Neuronal stem cell (in vitro differentiated cells): ENCODE measurements around the gene C5orf58.
A peak's percentile ranks its signal among the peaks of the same experiment; 100 is the strongest.

Source experiments
- DNase-seq: peaks from one replicate; pipeline ENCODE4 v3.0.0-alpha.2; 2013; ENCODE audit warnings: low spot score
- H2AFZ ChIP-seq: one replicate; pipeline ENCODE4 v1.6.1; 2013; ENCODE audit warnings: mild to moderate bottlenecking, low read length, inconsistent platforms
- H2AK5ac ChIP-seq: 2 replicates; pipeline ENCODE4 v1.6.1; 2013; ENCODE audit warnings: low read depth, mild to moderate bottlenecking, inconsistent platforms, low read length, moderate library complexity, mixed read lengths
- H2BK120ac ChIP-seq: 2 replicates; pipeline ENCODE4 v1.6.1; 2013; ENCODE audit warnings: low read depth, mild to moderate bottlenecking, inconsistent platforms, low read length, moderate library complexity, mixed read lengths
- H2BK12ac ChIP-seq: one replicate; pipeline ENCODE4 v1.6.1; 2013; ENCODE audit warnings: low read length, inconsistent platforms
- H2BK15ac ChIP-seq: 2 replicates; pipeline ENCODE4 v1.6.1; 2013; ENCODE audit warnings: mild to moderate bottlenecking, low read length, inconsistent platforms, mixed read lengths
- H2BK5ac ChIP-seq: one replicate; pipeline ENCODE4 v1.6.1; 2013; ENCODE audit warnings: inconsistent platforms, mild to moderate bottlenecking, low read length, moderate library complexity
- H3K14ac ChIP-seq: one replicate; pipeline ENCODE4 v1.6.1; 2013; ENCODE audit warnings: low read length, inconsistent platforms
- H3K18ac ChIP-seq: 2 replicates; pipeline ENCODE4 v1.6.1; 2013; ENCODE audit warnings: low read length, inconsistent platforms
- H3K23ac ChIP-seq: 2 replicates; pipeline ENCODE4 v1.6.1; 2013; ENCODE audit warnings: low read depth, mild to moderate bottlenecking, mixed read lengths, low read length, inconsistent platforms; ENCODE audit not compliant: poor library complexity
- H3K27ac ChIP-seq: replicated peaks from 3 replicates; pipeline ENCODE4 v1.5.1; 2013; ENCODE audit warnings: low read length, inconsistent platforms
- H3K27me3 ChIP-seq, 3 experiments: 2 replicates each; pipeline ENCODE4 v1.6.1; 2013; ENCODE audit warnings: low read length in 3 of 3, mild to moderate bottlenecking in 2 of 3, inconsistent platforms in 1 of 3, low read depth in 1 of 3, mixed read lengths in 1 of 3, moderate library complexity in 1 of 3; ENCODE audit not compliant: control insufficient read depth in 3 of 3, insufficient read depth in 3 of 3
- H3K36me3 ChIP-seq, 2 donors: replicated peaks in 1 of 2; 2 replicates each; pipeline ENCODE4 v1.6.1; 2013; ENCODE audit warnings: low read length in 2 of 2; ENCODE audit not compliant: control insufficient read depth in 2 of 2, insufficient read depth in 2 of 2
- H3K4ac ChIP-seq: 2 replicates; pipeline ENCODE4 v1.6.1; 2013; ENCODE audit warnings: inconsistent platforms, mild to moderate bottlenecking, low read length, moderate library complexity
- H3K4me1 ChIP-seq, 2 donors: 1 replicate in 1 of 2; 2 replicates in 1 of 2; pipeline ENCODE4 v1.6.1; 2013; ENCODE audit warnings: low read length in 2 of 2, low read depth in 1 of 2; ENCODE audit not compliant: control insufficient read depth in 2 of 2, insufficient read depth in 1 of 2
- H3K4me2 ChIP-seq: one replicate; pipeline ENCODE4 v1.6.1; 2013; ENCODE audit warnings: mild to moderate bottlenecking, low read length, inconsistent platforms; ENCODE audit not compliant: insufficient read depth, poor library complexity, severe bottlenecking
- H3K4me3 ChIP-seq, 2 donors: 2 replicates each; pipeline ENCODE4 v1.5.1; 2013; ENCODE audit warnings: low read length in 2 of 2, mild to moderate bottlenecking in 2 of 2, inconsistent platforms in 1 of 2, moderate library complexity in 1 of 2
- H3K79me1 ChIP-seq: one replicate; pipeline ENCODE4 v1.6.1; 2013; ENCODE audit warnings: low read depth, mild to moderate bottlenecking, inconsistent platforms, low read length, moderate library complexity
- H3K9ac ChIP-seq: one replicate; pipeline ENCODE4 v1.6.1; 2013; ENCODE audit warnings: mild to moderate bottlenecking, low read depth, low read length, inconsistent platforms; ENCODE audit not compliant: poor library complexity
- H3K9me3 ChIP-seq, 2 donors: replicated peaks in 1 of 2; 2 replicates each; pipeline versions ENCODE3 to v1.6.1; 2013; ENCODE audit warnings: low read length in 2 of 2, mild to moderate bottlenecking in 2 of 2, inconsistent platforms in 1 of 2, low read depth in 1 of 2, mixed read lengths in 1 of 2, moderate library complexity in 1 of 2; ENCODE audit not compliant: control insufficient read depth in 2 of 2, insufficient read depth in 1 of 2
- H4K8ac ChIP-seq: one replicate; pipeline ENCODE4 v1.6.1; 2013; ENCODE audit warnings: low read depth, mild to moderate bottlenecking, inconsistent platforms, low read length, moderate library complexity
- H4K91ac ChIP-seq: one replicate; pipeline ENCODE4 v1.6.1; 2013; ENCODE audit warnings: low read length, low read depth, mild to moderate bottlenecking, inconsistent platforms; ENCODE audit not compliant: poor library complexity
- WGBS, 2 donors: extraction: QIAGEN DNeasy Blood & Tissue Kit; methylation state at CpG; one replicate each; pipeline ENCODE4 v1.1.7; 2013; ENCODE audit warnings: missing lambda C conversion rate in 2 of 2, mixed read lengths in 1 of 2; ENCODE audit not compliant: insufficient read length in 2 of 2, insufficient replicate concordance in 1 of 2; ENCODE audit errors: extremely low coverage in 2 of 2; 5-methylcytosine and 5-hydroxymethylcytosine counted together

The C5orf58 gene

GRCh38 chr5:170226129-170226615 lies 6.6 kb upstream of the C5orf58 start:
- Histone ChIP-seq H3K9me3 (no peaks in the 10 kb centered on the region), H3K4me2 (no peak overlapping the region), H2BK120ac (no peak overlapping the region), H3K23ac (no peak overlapping the region), H4K91ac (no peak overlapping the region), H3K9ac (no peak overlapping the region), H3K36me3 (no peaks in the 10 kb centered on the region), H2BK15ac (no peak overlapping the region), H2BK5ac (no peak overlapping the region), H3K27me3 (no peaks in the 10 kb centered on the region), H3K4me3 (no peak overlapping the region), H3K18ac (no peak overlapping the region), H3K14ac (no peak overlapping the region), H2BK12ac (no peak overlapping the region), H3K4ac (no peak overlapping the region), H2AFZ (peak overlapping the region; percentile 26), H3K27ac (no peak overlapping the region), H4K8ac (no peak overlapping the region), H2AK5ac (no peak overlapping the region), H3K79me1 (no peaks in the 10 kb centered on the region), H3K4me1 (peaks cover 0 to 10% of the 10 kb centered on the region in 2 donors)
- no CpG with 5 or more reads among the region's 9 CpGs for WGBS, 2 donors
- DNase-seq: no peak

- whole genome bisulfite sequencing, 2 donors: no CpG with 5 or more reads among the region's 2 CpGs
- Histone ChIP-seq H2AK5ac (no peak overlapping the region), H3K27me3 (no peaks in the 10 kb centered on the region), H2AFZ (no peak overlapping the region), H2BK120ac (no peak overlapping the region), H3K36me3 (no peaks in the 10 kb centered on the region), H3K14ac (no peak overlapping the region), H3K4me1 (peaks cover 0 to 10% of the 10 kb centered on the region in 2 donors), H3K27ac (no peak overlapping the region), H3K18ac (no peak overlapping the region), H3K79me1 (no peaks in the 10 kb centered on the region), H3K9me3 (no peaks in the 10 kb centered on the region), H3K4ac (no peak overlapping the region), H2BK5ac (no peak overlapping the region), H3K4me2 (no peak overlapping the region), H2BK15ac (no peak overlapping the region), H3K23ac (no peak overlapping the region), H2BK12ac (no peak overlapping the region), H3K9ac (no peak overlapping the region), H3K4me3 (no peak overlapping the region), H4K8ac (no peak overlapping the region), H4K91ac (no peak overlapping the region)
- no peak for DNase-seq
These were observed 6.1 kb upstream of the C5orf58 start for GRCh38 chr5:170226661-170227060.

- H3K14ac ChIP-seq: no peak overlapping the region
- H2BK120ac ChIP-seq: no peak overlapping the region
- no peak overlapping the region for H3K9ac ChIP-seq
- no peak overlapping the region for H3K23ac ChIP-seq
- no peak overlapping the region for H4K8ac ChIP-seq
- no peak overlapping the region for H4K91ac ChIP-seq
- H3K9me3 ChIP-seq: peaks cover 0 to 3% of the 10 kb centered on the region in 2 donors
- no peak overlapping the region for H3K27ac ChIP-seq
- no peak overlapping the region for H2AK5ac ChIP-seq
- H3K18ac ChIP-seq: no peak overlapping the region
- H3K4me3 ChIP-seq: no peak overlapping the region
- no peaks in the 10 kb centered on the region for H3K36me3 ChIP-seq
- no peak overlapping the region for H2BK15ac ChIP-seq
- no peaks in the 10 kb centered on the region for H3K79me1 ChIP-seq
- no peak overlapping the region for H3K4me2 ChIP-seq
- H2BK5ac ChIP-seq: no peak overlapping the region
- no peak for DNase-seq
- H3K4me1 ChIP-seq: peaks cover 0 to 7% of the 10 kb centered on the region in 2 donors
- no peaks in the 10 kb centered on the region for H3K27me3 ChIP-seq
- WGBS, 2 donors: no CpG with 5 or more reads among the region's 6 CpGs
- no peak overlapping the region for H2BK12ac ChIP-seq
- H3K4ac ChIP-seq: no peak overlapping the region
- no peak overlapping the region for H2AFZ ChIP-seq
These were observed 3.9 kb upstream of the C5orf58 start for GRCh38 chr5:170228762-170229435.

GRCh38 chr5:170233358-170233892 lies 640 bp downstream of the C5orf58 start:
- DNase-seq: no peak
- H2AFZ ChIP-seq: no peak overlapping the region
- peaks cover 0 to 5% of the 10 kb centered on the region in 2 donors for H3K4me1 ChIP-seq
- no peak overlapping the region for H4K91ac ChIP-seq
- H2BK15ac ChIP-seq: peak overlapping the region; percentile 93
- H3K9ac ChIP-seq: no peak overlapping the region
- peak overlapping the region; percentile 94 for H2AK5ac ChIP-seq
- H3K36me3 ChIP-seq: no peaks in the 10 kb centered on the region
- H2BK12ac ChIP-seq: no peak overlapping the region
- peak overlapping the region; percentile 89 for H2BK120ac ChIP-seq
- peak overlapping the region; percentile 84 for H3K18ac ChIP-seq
- WGBS, 2 donors: no CpG with 5 or more reads among the region's 18 CpGs
- H3K4me3 ChIP-seq: no peak overlapping the region
- no peak overlapping the region for H3K4ac ChIP-seq
- H4K8ac ChIP-seq: no peak overlapping the region
- no peak overlapping the region for H3K27ac ChIP-seq
- no peak overlapping the region for H3K4me2 ChIP-seq
- H2BK5ac ChIP-seq: peak overlapping the region; percentile 66
- H3K23ac ChIP-seq: no peak overlapping the region
- peaks cover 0 to 3% of the 10 kb centered on the region in 2 donors for H3K9me3 ChIP-seq
- no peaks in the 10 kb centered on the region for H3K79me1 ChIP-seq
- H3K27me3 ChIP-seq: no peaks in the 10 kb centered on the region
- peak overlapping the region; percentile 82 for H3K14ac ChIP-seq
